CD8-positive, alpha-beta memory T cell (primary cell): ENCODE measurements around the gene ZFAND3. TPM values are rescaled to one million over a fixed set of nuclear protein-coding genes. Genes with fewer than 3 reads are reported as not detected.
"Not testable (repeated sequence)": the region's sequence is repeated elsewhere in the genome, so short reads cannot be mapped to it uniquely, and the experiment has no call there.

Experiments
- CTCF ChIA-PET: fragments of 350-600 bp; sonication (Branson Sonifier 250); formaldehyde crosslinking; loops from one replicate; lab custom pipeline; 2021; ENCODE audit warnings: antibody characterized with exemption; lab: Charles Lee
- POLR2A ChIA-PET: fragments of 350-600 bp; sonication (Branson Sonifier 250); formaldehyde crosslinking; loops from one replicate; lab custom pipeline; 2021; ENCODE audit warnings: antibody characterized with exemption; lab: Charles Lee
- DNase-seq, 5 donors: peaks; one replicate each; pipeline versions ENCODE4 v3.0.0 to v3.0.0-alpha.2; 2020 to 2022; ENCODE audit warnings: mixed read lengths in 1 of 5
- H3K27ac ChIP-seq: one replicate; pipeline ENCODE4 v1.7.0; 2013; ENCODE audit warnings: low read depth, mild to moderate bottlenecking, low read length, moderate library complexity
- H3K27me3 ChIP-seq: 2 replicates; pipeline ENCODE4 v1.7.0; 2013; ENCODE audit warnings: low read length, mild to moderate bottlenecking; ENCODE audit not compliant: insufficient read depth, poor library complexity, severe bottlenecking
- H3K36me3 ChIP-seq: 2 replicates; pipeline ENCODE4 v1.7.0; 2013; ENCODE audit warnings: mild to moderate bottlenecking, low read length, moderate library complexity; ENCODE audit not compliant: insufficient read depth
- H3K4me1 ChIP-seq: 2 replicates; pipeline ENCODE4 v1.7.0; 2013; ENCODE audit warnings: mild to moderate bottlenecking, low read length, moderate library complexity; ENCODE audit not compliant: insufficient read depth
- H3K4me3 ChIP-seq: 2 replicates; pipeline ENCODE4 v1.7.0; 2013; ENCODE audit warnings: mild to moderate bottlenecking, low read length
- H3K9me3 ChIP-seq: 2 replicates; pipeline ENCODE4 v1.7.0; 2013; ENCODE audit warnings: mild to moderate bottlenecking, low read length
- H3K27ac Mint-ChIP-seq, 8 donors: one replicate each; pipeline ENCODE4 v1.8.0; 2020 to 2021; ENCODE audit warnings: mixed read lengths in 8 of 8, mild to moderate bottlenecking in 6 of 8, inconsistent platforms in 3 of 8, moderate library complexity in 3 of 8
- H3K27me3 Mint-ChIP-seq, 2 donors: one replicate each; pipeline ENCODE4 v1.8.0; 2020 to 2021; ENCODE audit warnings: mixed read lengths in 2 of 2, mild to moderate bottlenecking in 1 of 2, moderate library complexity in 1 of 2
- H3K36me3 Mint-ChIP-seq, 3 donors: one replicate each; pipeline ENCODE4 v1.8.0; 2020 to 2021; ENCODE audit warnings: mixed read lengths in 3 of 3, inconsistent platforms in 1 of 3, mild to moderate bottlenecking in 1 of 3
- H3K4me1 Mint-ChIP-seq, 3 donors: one replicate each; pipeline ENCODE4 v1.8.0; 2020 to 2021; ENCODE audit warnings: mixed read lengths in 3 of 3, inconsistent platforms in 1 of 3, mild to moderate bottlenecking in 1 of 3
- H3K4me3 Mint-ChIP-seq, 7 donors: one replicate each; pipeline ENCODE4 v1.8.0; 2020 to 2021; ENCODE audit warnings: mixed read lengths in 7 of 7, mild to moderate bottlenecking in 6 of 7, moderate library complexity in 4 of 7, inconsistent platforms in 2 of 7
- H3K9me3 Mint-ChIP-seq, 5 donors: one replicate each; pipeline ENCODE4 v1.8.0; 2020 to 2022; ENCODE audit warnings: mixed read lengths in 5 of 5, mild to moderate bottlenecking in 3 of 5, moderate library complexity in 2 of 5, inconsistent platforms in 1 of 5
- polyA plus RNA-seq: library from polyadenylated mRNA; unstranded; fragments of 300-500 nt; fragmentation: Illumina TruSeq; gene quantifications from one replicate; pipeline ENCODE4 v1.2.3, GENCODE V29; 2021
- total RNA-seq, 2 experiments: library from RNA; stranded (reverse); gene quantifications; one replicate each; pipeline ENCODE4 v1.2.3, GENCODE V29; 2021

ZFAND3 gene
- total and polyA plus RNA-seq, 3 experiments from 2014 or later = 5.2 to 29.4 (median 29.1) TPM

DNA sequence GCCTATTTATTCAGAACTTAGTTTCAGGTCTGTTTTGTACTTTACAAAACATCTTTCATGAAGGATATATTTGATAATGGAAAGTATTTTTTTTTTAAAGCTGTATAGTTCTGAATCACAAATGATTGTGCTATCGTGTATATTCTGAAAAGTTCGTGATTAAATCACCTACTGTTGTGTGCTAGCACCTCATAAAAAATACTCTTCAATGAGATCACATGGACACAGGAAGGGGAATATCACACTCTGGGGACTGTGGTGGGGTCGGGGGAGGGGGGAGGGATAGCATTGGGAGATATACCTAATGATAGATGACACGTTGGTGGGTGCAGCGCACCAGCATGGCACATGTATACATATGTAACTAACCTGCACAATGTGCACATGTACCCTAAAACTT, 61.1 kb downstream of the ZFAND3 start:
- H3K36me3 Mint-ChIP-seq, CTCF ChIA-PET, H3K9me3 Mint-ChIP-seq, H3K27ac Mint-ChIP-seq, H3K27me3 Mint-ChIP-seq, H3K36me3 ChIP-seq, H3K4me3 Mint-ChIP-seq, DNase-seq, POLR2A ChIA-PET, H3K4me3 ChIP-seq, H3K27ac ChIP-seq, H3K9me3 ChIP-seq, H3K27me3 ChIP-seq: not testable (repeated sequence)
- peaks cover 63 to 89% (median 76%) of the 10 kb centered on the region in 3 donors for H3K4me1 Mint-ChIP-seq
- peaks cover 13% of the 10 kb centered on the region for H3K4me1 ChIP-seq

DNA sequence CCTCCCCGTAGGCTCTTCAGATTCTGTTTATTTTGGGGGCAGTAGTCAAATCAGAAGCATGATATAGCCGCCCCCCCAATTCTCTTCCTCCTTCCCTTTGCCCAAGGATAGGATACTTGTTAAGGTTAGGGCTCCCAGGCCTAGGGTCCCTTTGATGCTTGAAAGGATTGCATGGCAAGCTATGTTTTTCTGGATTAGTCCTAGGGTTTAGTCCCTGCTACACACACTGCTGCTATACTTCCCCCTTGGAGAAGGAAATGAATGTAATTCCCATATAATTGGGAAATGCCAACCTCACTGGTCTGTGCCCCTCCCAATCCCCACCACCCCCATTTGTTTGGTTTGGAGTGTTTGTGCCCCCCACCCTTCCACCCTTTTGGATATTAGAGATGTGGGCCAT, 62.8 kb downstream of the ZFAND3 start:
- peaks cover 50 to 85% (median 65%) of the 10 kb centered on the region in 3 donors for H3K4me1 Mint-ChIP-seq
- H3K4me3 ChIP-seq = no peak overlapping the region
- no peaks in the 10 kb centered on the region for H3K36me3 ChIP-seq
- no peaks in the 10 kb centered on the region for H3K27me3 ChIP-seq
- peak overlapping the region in 1 of 8 donors; percentile 23 for H3K27ac Mint-ChIP-seq
- peaks cover 8% of the 10 kb centered on the region for H3K4me1 ChIP-seq
- no peak overlapping the region for H3K27ac ChIP-seq
- H3K9me3 ChIP-seq = no peaks in the 10 kb centered on the region
- H3K9me3 Mint-ChIP-seq = no peaks in the 10 kb centered on the region
- POLR2A ChIA-PET = no interaction called here
- H3K27me3 Mint-ChIP-seq = no peaks in the 10 kb centered on the region
- no peak overlapping the region for H3K4me3 Mint-ChIP-seq
- DNase-seq = no peak
- peaks cover 0 to 2% (median 2%) of the 10 kb centered on the region in 3 donors for H3K36me3 Mint-ChIP-seq
- CTCF ChIA-PET = no interaction called here

DNA sequence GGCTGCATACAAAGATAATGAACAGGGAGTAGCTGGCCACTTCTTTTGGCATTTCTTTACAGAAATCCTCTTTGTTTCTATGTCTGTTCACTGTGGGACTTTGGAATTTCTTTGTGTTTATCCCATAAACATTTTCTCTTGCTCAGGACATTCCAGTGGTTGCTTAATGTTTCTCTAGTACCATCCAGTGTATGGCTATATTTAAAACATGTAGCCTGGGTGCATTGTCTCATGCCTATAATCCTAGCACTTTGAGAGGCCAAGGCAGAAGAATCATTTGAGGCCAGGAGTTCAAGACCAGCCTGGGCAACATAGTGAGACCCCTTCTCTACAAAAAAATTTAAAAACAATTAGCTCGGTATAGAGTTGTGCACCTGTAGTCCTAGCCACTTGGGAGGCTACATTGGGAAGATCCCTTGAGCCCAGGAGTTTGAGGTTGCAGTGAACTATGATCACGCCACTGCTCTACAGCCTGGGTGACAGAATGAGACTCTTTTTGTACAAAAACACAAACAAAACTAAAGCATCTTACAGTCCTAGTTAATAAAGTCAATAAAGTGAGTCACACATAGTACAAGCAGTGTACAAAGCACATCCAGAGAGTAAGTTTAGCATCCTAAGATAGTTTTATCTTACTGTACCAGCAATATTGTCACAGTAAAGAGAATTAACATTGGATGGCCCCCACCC, 63.3 kb downstream of the ZFAND3 start:
- Histone ChIP-seq H3K4me3 (no peak overlapping the region), H3K27me3 (no peaks in the 10 kb centered on the region), H3K9me3 (no peaks in the 10 kb centered on the region), H3K27ac (no peak overlapping the region), H3K36me3 (no peaks in the 10 kb centered on the region), H3K4me1 (peaks cover 8% of the 10 kb centered on the region)
- DNase-seq = no peak
- Mint-ChIP-seq H3K27me3 (no peaks in the 10 kb centered on the region), H3K4me3 (no peak overlapping the region), H3K9me3 (no peaks in the 10 kb centered on the region), H3K27ac (peak overlapping the region in 1 of 8 donors; percentile 23), H3K4me1 (peaks cover 46 to 85% (median 65%) of the 10 kb centered on the region in 3 donors), H3K36me3 (peaks cover 0 to 2% (median 2%) of the 10 kb centered on the region in 3 donors)
- POLR2A ChIA-PET = no interaction called here
- CTCF ChIA-PET = no interaction called here

DNA sequence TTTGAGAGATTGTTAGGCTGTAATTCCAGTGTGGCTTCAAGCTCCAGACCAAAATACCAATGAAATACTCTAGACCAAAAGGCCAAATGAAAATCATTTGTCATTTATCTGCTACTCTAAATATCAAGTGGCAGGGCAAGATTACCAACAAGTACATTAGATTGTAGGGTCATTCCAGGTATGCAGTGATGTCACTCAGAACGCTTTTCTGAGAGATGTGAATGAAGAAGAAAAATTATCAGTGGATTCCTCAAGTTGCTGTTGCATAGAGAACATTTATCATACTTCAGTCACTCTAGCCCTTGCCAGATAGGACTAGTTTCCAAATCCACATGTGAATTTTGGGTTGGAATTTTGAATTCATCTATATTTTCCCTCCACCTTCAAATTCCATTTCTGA, 65.0 kb downstream of the ZFAND3 start:
- H3K4me1 Mint-ChIP-seq = peaks cover 40 to 84% (median 65%) of the 10 kb centered on the region in 3 donors
- CTCF ChIA-PET = no interaction called here
- H3K27me3 Mint-ChIP-seq = no peaks in the 10 kb centered on the region
- Histone ChIP-seq H3K27me3 (no peaks in the 10 kb centered on the region), H3K4me3 (no peak overlapping the region), H3K36me3 (no peaks in the 10 kb centered on the region), H3K27ac (no peak overlapping the region), H3K9me3 (no peaks in the 10 kb centered on the region), H3K4me1 (no peaks in the 10 kb centered on the region)
- no peaks in the 10 kb centered on the region for H3K9me3 Mint-ChIP-seq
- no peak for DNase-seq
- peaks cover 0 to 2% (median 2%) of the 10 kb centered on the region in 3 donors for H3K36me3 Mint-ChIP-seq
- no peak overlapping the region for H3K27ac Mint-ChIP-seq
- POLR2A ChIA-PET = no interaction called here
- H3K4me3 Mint-ChIP-seq = no peak overlapping the region

DNA sequence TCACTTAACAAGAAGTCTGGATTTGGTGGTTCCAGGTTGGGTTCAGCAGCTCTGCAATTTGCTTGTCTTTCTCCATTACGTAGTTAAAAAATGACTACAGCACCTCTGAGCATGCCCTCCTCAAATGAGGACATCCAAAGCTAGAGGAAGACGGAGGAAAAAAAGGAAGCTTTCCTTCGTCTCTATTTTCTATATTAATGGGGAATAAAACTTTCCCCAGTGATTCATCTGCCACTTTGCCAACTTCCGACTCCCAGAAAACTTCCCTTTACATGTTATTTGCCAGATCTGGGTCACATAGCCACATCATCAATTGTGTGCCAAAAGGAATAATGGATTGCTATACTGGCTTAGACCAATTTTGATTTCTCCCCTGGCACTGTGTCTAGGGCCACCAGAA, 69.5 kb downstream of the ZFAND3 start:
- no peak for DNase-seq
- H3K9me3 Mint-ChIP-seq = peaks cover 0 to 2% (median under 1%) of the 10 kb centered on the region in 5 donors
- no peaks in the 10 kb centered on the region for H3K27me3 Mint-ChIP-seq
- no peak overlapping the region for H3K4me3 Mint-ChIP-seq
- H3K36me3 ChIP-seq = no peaks in the 10 kb centered on the region
- ChIA-PET POLR2A (no interaction called here), CTCF (interaction anchor here (1.1 kb wide), 1 partner anchor 9 kb away, joined by 4 read pairs; no protein-coding TSS in a partner anchor)
- H3K9me3 ChIP-seq = no peaks in the 10 kb centered on the region
- peaks cover 4 to 16% (median 13%) of the 10 kb centered on the region in 3 donors for H3K36me3 Mint-ChIP-seq
- H3K4me1 ChIP-seq = no peaks in the 10 kb centered on the region
- peaks cover 33 to 73% (median 66%) of the 10 kb centered on the region in 3 donors for H3K4me1 Mint-ChIP-seq
- peak overlapping the region in 1 of 8 donors; percentile 15 for H3K27ac Mint-ChIP-seq
- H3K4me3 ChIP-seq = no peak overlapping the region
- no peak overlapping the region for H3K27ac ChIP-seq
- no peaks in the 10 kb centered on the region for H3K27me3 ChIP-seq

DNA sequence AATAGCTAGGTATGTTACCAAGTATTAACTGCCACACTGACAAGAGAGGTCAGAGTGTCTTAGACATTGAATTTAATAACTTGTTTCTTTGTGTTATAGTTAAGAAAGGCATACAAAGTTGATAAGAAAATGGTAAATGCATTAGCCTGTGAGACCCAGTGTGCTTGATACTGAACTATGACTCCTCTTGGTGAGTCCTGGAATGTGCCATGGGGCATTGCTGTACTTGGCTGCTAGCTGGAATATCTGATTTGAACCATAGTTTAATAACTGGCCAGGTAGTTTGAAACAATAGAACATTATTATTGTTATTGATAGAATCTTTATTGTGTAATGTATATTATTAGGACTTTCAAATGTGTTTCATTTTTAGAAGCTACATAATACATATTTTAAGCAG, 70.0 kb downstream of the ZFAND3 start:
- H3K27ac ChIP-seq = no peak overlapping the region
- no peak overlapping the region for H3K4me3 ChIP-seq
- Mint-ChIP-seq H3K4me1 (peaks cover 35 to 71% (median 70%) of the 10 kb centered on the region in 3 donors), H3K36me3 (peaks cover 6 to 20% (median 16%) of the 10 kb centered on the region in 3 donors), H3K9me3 (peaks cover 3 to 5% (median 4%) of the 10 kb centered on the region in 5 donors), H3K27ac (peak overlapping the region in 1 of 8 donors; percentile 15), H3K4me3 (no peak overlapping the region), H3K27me3 (no peaks in the 10 kb centered on the region)
- DNase-seq = no peak
- POLR2A ChIA-PET = no interaction called here
- H3K27me3 ChIP-seq = no peaks in the 10 kb centered on the region
- no peaks in the 10 kb centered on the region for H3K4me1 ChIP-seq
- H3K36me3 ChIP-seq = no peaks in the 10 kb centered on the region
- no peaks in the 10 kb centered on the region for H3K9me3 ChIP-seq
- CTCF ChIA-PET = interaction anchor here (1.1 kb wide), 1 partner anchor 9 kb away, joined by 4 read pairs; no protein-coding TSS in a partner anchor

DNA sequence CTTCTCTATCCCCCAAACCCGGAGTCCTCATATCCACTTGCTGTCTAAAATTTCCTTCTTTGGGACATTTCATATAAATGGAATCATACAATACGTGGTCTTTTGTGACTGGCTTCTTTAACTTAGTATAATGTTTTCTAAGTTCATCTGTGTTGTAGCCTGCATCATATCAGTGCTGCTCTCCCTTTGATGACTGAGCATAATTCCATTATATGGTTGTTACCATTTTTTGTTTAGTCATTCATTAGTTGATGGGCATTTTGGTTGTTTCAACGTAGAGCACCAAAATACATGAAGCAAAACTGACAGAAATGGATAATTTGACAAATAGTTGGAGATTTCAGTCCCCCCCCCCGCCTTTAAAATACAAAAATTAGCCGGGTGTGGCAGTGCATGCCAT, 71.5 kb downstream of the ZFAND3 start:
- H3K9me3 Mint-ChIP-seq = peaks cover 6 to 13% (median 11%) of the 10 kb centered on the region in 5 donors
- DNase-seq = no peak
- H3K27ac Mint-ChIP-seq = peak overlapping the region in 2 of 8 donors; percentile 6 to 34
- no peak overlapping the region for H3K4me3 ChIP-seq
- peaks cover 33 to 73% (median 66%) of the 10 kb centered on the region in 3 donors for H3K4me1 Mint-ChIP-seq
- ChIA-PET CTCF (no interaction called here), POLR2A (interaction anchor here (0.6 kb wide), 1 partner anchor 744 kb away, joined by 4 read pairs; no protein-coding TSS in a partner anchor)
- H3K4me3 Mint-ChIP-seq = no peak overlapping the region
- H3K27me3 Mint-ChIP-seq = no peaks in the 10 kb centered on the region
- no peaks in the 10 kb centered on the region for H3K9me3 ChIP-seq
- peaks cover 10 to 33% (median 23%) of the 10 kb centered on the region in 3 donors for H3K36me3 Mint-ChIP-seq
- H3K4me1 ChIP-seq = no peaks in the 10 kb centered on the region
- no peaks in the 10 kb centered on the region for H3K36me3 ChIP-seq
- no peaks in the 10 kb centered on the region for H3K27me3 ChIP-seq
- H3K27ac ChIP-seq = no peak overlapping the region

DNA sequence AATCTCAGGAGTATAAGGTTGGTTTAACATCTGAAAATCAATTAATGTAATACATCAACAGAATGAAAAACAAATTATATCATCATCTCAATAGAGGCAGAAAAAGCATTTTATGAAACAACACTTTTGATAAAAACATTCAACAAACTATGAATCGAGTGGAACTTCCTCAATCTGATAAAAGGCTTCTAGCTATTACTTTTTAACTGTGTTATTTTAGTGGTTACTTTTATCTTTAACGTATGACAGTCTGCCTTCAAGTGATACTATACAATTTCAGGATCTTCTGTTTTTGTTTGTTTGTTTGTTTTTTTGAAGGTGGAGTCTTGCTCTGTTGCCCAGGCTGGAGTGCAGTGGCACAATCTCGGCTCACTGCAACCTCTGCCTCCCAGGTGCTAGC, 73.7 kb downstream of the ZFAND3 start:
- H3K27ac ChIP-seq = no peak overlapping the region
- POLR2A ChIA-PET = no interaction called here
- CTCF ChIA-PET = no interaction called here
- no peak overlapping the region for H3K4me3 Mint-ChIP-seq
- H3K36me3 Mint-ChIP-seq = peaks cover 8 to 37% (median 23%) of the 10 kb centered on the region in 3 donors
- no peak for DNase-seq
- H3K4me3 ChIP-seq = no peak overlapping the region
- no peaks in the 10 kb centered on the region for H3K27me3 Mint-ChIP-seq
- peak overlapping the region in 3 of 8 donors; percentile 28 to 41 (median 35) for H3K27ac Mint-ChIP-seq
- peaks cover 10% of the 10 kb centered on the region for H3K4me1 ChIP-seq
- no peaks in the 10 kb centered on the region for H3K36me3 ChIP-seq
- no peaks in the 10 kb centered on the region for H3K9me3 ChIP-seq
- H3K9me3 Mint-ChIP-seq = peaks cover 6 to 13% (median 11%) of the 10 kb centered on the region in 5 donors
- peaks cover 45 to 79% (median 68%) of the 10 kb centered on the region in 3 donors for H3K4me1 Mint-ChIP-seq
- H3K27me3 ChIP-seq = no peaks in the 10 kb centered on the region
